ENCODE data around the gene TAPT1. TPM values are rescaled to one million over a fixed set of nuclear protein-coding genes. Genes with fewer than 3 reads are reported as not detected.

TAPT1 gene
- total and polyA plus RNA-seq, 8 donors = 7.3 to 27.7 (median 19.2) TPM

DNA sequence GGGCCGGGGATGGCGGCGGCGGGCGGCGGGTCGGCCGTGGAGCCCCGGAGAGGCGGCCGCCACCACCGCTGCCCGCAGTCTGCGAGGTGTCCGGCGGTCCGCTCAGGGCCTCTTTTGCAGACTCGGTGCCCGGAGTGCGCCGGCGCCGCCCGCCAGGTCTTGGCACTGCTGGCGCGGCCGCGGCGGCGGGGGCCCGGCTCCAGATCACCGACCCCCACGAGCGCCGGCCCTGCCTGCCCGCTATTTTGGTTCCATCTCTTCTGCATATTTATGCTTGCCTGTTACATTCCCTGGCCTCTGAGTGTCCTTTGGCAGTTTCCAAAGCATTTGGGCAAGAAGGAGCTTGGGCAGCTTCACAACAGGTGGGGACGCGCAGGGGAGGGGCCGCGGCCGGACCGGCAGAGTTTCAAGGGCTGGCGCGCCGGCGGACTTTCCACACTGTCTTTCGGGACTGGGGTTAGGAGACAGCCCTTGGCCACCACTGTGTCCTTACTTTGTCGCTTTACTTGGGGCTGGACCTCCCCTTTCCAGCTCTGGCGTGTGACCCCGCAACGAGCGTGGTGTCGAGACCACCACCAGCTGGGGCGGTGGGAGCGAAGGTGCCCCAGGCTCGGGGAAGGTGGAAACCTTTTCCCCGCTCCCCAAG, 668 bp upstream of the TAPT1 start:
- peak; percentile 47 to 85 (median 62) for DNase-seq
- no peak for TF ChIP-seq CTCF (IDR thresholded peaks at IDR 0.05)
- peaks cover 20 to 38% (median 33%) of the 10 kb centered on the region in 3 donors for H3K4me1 ChIP-seq
- peak overlapping the region; percentile 88 to 97 (median 96) for H3K27ac ChIP-seq
- no peaks in the 10 kb centered on the region for H3K36me3 ChIP-seq
- no peak for FAIRE-seq
- peak; percentile 49 to 67 (median 66) for ATAC-seq
- H3K4me3 ChIP-seq = peak overlapping the region; percentile 76 to 93 (median 82)
- WGBS, 2 donors = 0% methylated on average over 52 to 57 of the region's 57 CpGs
- H3K9me3 ChIP-seq = no peaks in the 10 kb centered on the region
- H3K27me3 ChIP-seq = no peaks in the 10 kb centered on the region
- intact Hi-C loops (cut with DNase I) = no loop called here

- Histone ChIP-seq H3K36me3 (no peaks in the 10 kb centered on the region), H3K4me3 (peak overlapping the region; percentile 40 to 93 (median 82)), H3K4me1 (peaks cover 25 to 39% (median 35%) of the 10 kb centered on the region in 3 donors), H3K9me3 (no peaks in the 10 kb centered on the region), H3K27me3 (no peaks in the 10 kb centered on the region), H3K27ac (peak overlapping the region; percentile 62 to 97 (median 96))
- ATAC-seq (peak in 2 of 4 donors; percentile 7 to 13), FAIRE-seq (no peak), DNase-seq (no peak)
- no peak for TF ChIP-seq CTCF (IDR thresholded peaks at IDR 0.05)
- intact Hi-C loops (cut with DNase I) = no loop called here
- WGBS, 2 donors = 1 to 2% methylated on average over 6 of the region's 6 CpGs
Observed at GRCh38 chr4:16225167-16225862, 956 bp downstream of the TAPT1 start.

GRCh38 chr4:16224264-16225166, 1.8 kb downstream of the TAPT1 start:
- no peak for TF ChIP-seq CTCF (IDR thresholded peaks at IDR 0.05)
- no peak for FAIRE-seq
- Histone ChIP-seq H3K27ac (peak overlapping the region in 3 of 4 donors; percentile 96 to 97 (median 96)), H3K4me1 (peaks cover 25 to 39% (median 35%) of the 10 kb centered on the region in 3 donors), H3K9me3 (no peaks in the 10 kb centered on the region), H3K27me3 (no peaks in the 10 kb centered on the region), H3K4me3 (peak overlapping the region in 2 of 4 donors; percentile 82 to 93), H3K36me3 (no peaks in the 10 kb centered on the region)
- 32 to 39% methylated on average over 6 of the region's 6 CpGs for WGBS, 2 donors
- no peak for DNase-seq
- intact Hi-C loops (cut with DNase I) = no loop called here
- no peak for ATAC-seq

GRCh38 chr4:16222957-16223527, 3.2 kb downstream of the TAPT1 start:
- Histone ChIP-seq H3K36me3 (no peaks in the 10 kb centered on the region), H3K9me3 (no peaks in the 10 kb centered on the region), H3K27ac (no peak overlapping the region), H3K4me1 (peaks cover 25 to 35% (median 33%) of the 10 kb centered on the region in 3 donors), H3K4me3 (no peak overlapping the region), H3K27me3 (no peaks in the 10 kb centered on the region)
- DNase-seq (no peak), FAIRE-seq (no peak), ATAC-seq (no peak)
- no peak for TF ChIP-seq CTCF (IDR thresholded peaks at IDR 0.05)
- intact Hi-C loops (cut with DNase I) = no loop called here

Measured in pancreas (tissue), 10 donors.